Measurements from ENCODE around the gene FMN2.
"Not testable (repeated sequence)": the region's sequence is repeated elsewhere in the genome, so short reads cannot be mapped to it uniquely, and the experiment has no call there.

The FMN2 gene

GRCh38 chr1:240387051-240387450, 295.4 kb downstream of the FMN2 start:
- no peak overlapping the region for H3K4me3 ChIP-seq (ENCODE audit: low read length)
- no peak for DNase-seq (ENCODE audit: low read depth, low spot score)

- no peak overlapping the region for H3K4me3 ChIP-seq (ENCODE audit: low read length)
- no peak for DNase-seq (ENCODE audit: low read depth, low spot score)
Measured at GRCh38 chr1:240391660-240392260, 300.1 kb downstream of the FMN2 start.

GRCh38 chr1:240394353-240394752, 302.7 kb downstream of the FMN2 start:
- no peak for DNase-seq (ENCODE audit: low read depth, low spot score)

GRCh38 chr1:240395336-240395735, 303.7 kb downstream of the FMN2 start:
- DNase-seq (ENCODE audit: low read depth, low spot score), result no peak
- no peak overlapping the region for H3K4me3 ChIP-seq (ENCODE audit: low read length)

More at GRCh38 chr1:240394353-240394752, 302.7 kb downstream of the FMN2 start:
- no peak overlapping the region for H3K4me3 ChIP-seq (ENCODE audit: low read length)

GRCh38 chr1:240399381-240399780, 307.7 kb downstream of the FMN2 start:
- no peak overlapping the region for H3K4me3 ChIP-seq (ENCODE audit: low read length)
- DNase-seq (ENCODE audit: low read depth, low spot score), result no peak

- no peak overlapping the region for H3K4me3 ChIP-seq (ENCODE audit: low read length)
- no peak for DNase-seq (ENCODE audit: low read depth, low spot score)
Measured at GRCh38 chr1:240401731-240402130, 310.0 kb downstream of the FMN2 start.

GRCh38 chr1:240402326-240402725, 310.6 kb downstream of the FMN2 start:
- no peak overlapping the region for H3K4me3 ChIP-seq (ENCODE audit: low read length)
- no peak for DNase-seq (ENCODE audit: low read depth, low spot score)

GRCh38 chr1:240404286-240404685, 312.6 kb downstream of the FMN2 start:
- no peak overlapping the region for H3K4me3 ChIP-seq (ENCODE audit: low read length)
- DNase-seq (ENCODE audit: low read depth, low spot score), result no peak

GRCh38 chr1:240405751-240406150, 314.1 kb downstream of the FMN2 start:
- no peak overlapping the region for H3K4me3 ChIP-seq (ENCODE audit: low read length)
- DNase-seq (ENCODE audit: low read depth, low spot score), result no peak

GRCh38 chr1:240407407-240407806, 315.7 kb downstream of the FMN2 start:
- H3K4me3 ChIP-seq (ENCODE audit: low read length), result no peak overlapping the region
- no peak for DNase-seq (ENCODE audit: low read depth, low spot score)

- no peak overlapping the region for H3K4me3 ChIP-seq (ENCODE audit: low read length)
- DNase-seq (ENCODE audit: low read depth, low spot score), result no peak
Measured at GRCh38 chr1:240409615-240410014, 317.9 kb downstream of the FMN2 start.

GRCh38 chr1:240413732-240414131, 322.0 kb downstream of the FMN2 start:
- DNase-seq (ENCODE audit: low read depth, low spot score), result no peak
- no peak overlapping the region for H3K4me3 ChIP-seq (ENCODE audit: low read length)

- DNase-seq (ENCODE audit: low read depth, low spot score), result no peak
- no peak overlapping the region for H3K4me3 ChIP-seq (ENCODE audit: low read length)
Measured at GRCh38 chr1:240414237-240414636, 322.6 kb downstream of the FMN2 start.

GRCh38 chr1:240415011-240415410, 323.3 kb downstream of the FMN2 start:
- not testable (repeated sequence) for H3K4me3 ChIP-seq (ENCODE audit: low read length); DNase-seq (ENCODE audit: low read depth, low spot score)

- no peak for DNase-seq (ENCODE audit: low read depth, low spot score)
- H3K4me3 ChIP-seq (ENCODE audit: low read length), result no peak overlapping the region
Measured at GRCh38 chr1:240415532-240415931, 323.8 kb downstream of the FMN2 start.

GRCh38 chr1:240417317-240417716, 325.6 kb downstream of the FMN2 start:
- no peak for DNase-seq (ENCODE audit: low read depth, low spot score)
- H3K4me3 ChIP-seq (ENCODE audit: low read length), result no peak overlapping the region

- no peak for DNase-seq (ENCODE audit: low read depth, low spot score)
- H3K4me3 ChIP-seq (ENCODE audit: low read length), result no peak overlapping the region
Measured at GRCh38 chr1:240420766-240421165, 329.1 kb downstream of the FMN2 start.

GRCh38 chr1:240423246-240423924, 331.7 kb downstream of the FMN2 start:
- no peak overlapping the region for H3K4me3 ChIP-seq (ENCODE audit: low read length)
- no peak for DNase-seq (ENCODE audit: low read depth, low spot score)

GRCh38 chr1:240424740-240425464, 333.2 kb downstream of the FMN2 start:
- H3K4me3 ChIP-seq (ENCODE audit: low read length), result no peak overlapping the region
- DNase-seq (ENCODE audit: low read depth, low spot score), result no peak

- H3K4me3 ChIP-seq (ENCODE audit: low read length), result no peak overlapping the region
- no peak for DNase-seq (ENCODE audit: low read depth, low spot score)
Measured at GRCh38 chr1:240426051-240426450, 334.4 kb downstream of the FMN2 start.

Data from Jurkat, Clone E6-1 (cell line).